ENCODE results near the gene TENM3.

DNA sequence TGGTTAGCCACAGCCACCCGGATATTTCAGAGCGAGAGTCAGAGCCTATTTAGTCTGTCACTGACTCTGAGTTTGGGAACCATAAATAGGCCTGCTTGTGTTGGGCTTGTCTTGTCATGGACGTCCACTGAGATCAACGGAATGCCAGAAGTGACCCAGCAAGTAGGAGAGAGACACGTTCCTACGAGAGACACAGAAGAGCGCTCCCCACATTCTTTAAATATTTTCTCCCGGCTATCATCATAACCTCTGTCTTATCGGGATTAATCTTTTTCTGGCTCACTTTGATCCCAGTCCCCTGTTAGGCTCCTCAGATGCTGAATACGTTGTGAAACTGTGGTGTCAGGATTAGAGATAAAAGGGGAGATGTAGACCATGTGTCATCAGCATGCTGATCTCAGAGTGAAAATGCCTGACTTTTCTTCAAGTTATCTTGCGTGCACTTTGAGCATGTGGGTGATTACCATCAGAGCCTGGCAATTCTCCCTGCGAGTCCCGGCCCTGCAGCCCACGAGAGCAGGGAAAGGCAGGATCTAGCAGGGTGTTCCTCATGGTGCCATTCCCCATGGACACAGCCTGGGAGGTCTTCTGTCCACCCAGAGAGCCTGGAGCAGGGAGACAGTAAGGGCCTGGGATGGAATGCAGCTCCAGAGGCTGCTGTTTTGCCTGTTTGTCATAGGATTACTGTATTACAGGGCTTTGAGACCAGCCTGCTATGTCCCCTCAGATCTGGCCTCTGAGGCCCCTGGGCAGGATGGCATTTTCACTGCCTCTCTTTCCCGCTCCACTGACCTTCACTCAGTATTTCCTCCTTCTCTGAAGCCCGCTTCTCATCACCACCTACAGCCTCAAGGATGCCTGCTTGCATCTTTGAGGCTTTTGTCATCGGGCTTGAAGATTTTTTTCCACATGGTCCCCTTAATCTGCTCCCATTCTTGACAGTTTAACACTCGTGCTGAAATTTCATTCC is 2.8 kb upstream of the TENM3 start:
- TF ChIP-seq, protein P1, sequence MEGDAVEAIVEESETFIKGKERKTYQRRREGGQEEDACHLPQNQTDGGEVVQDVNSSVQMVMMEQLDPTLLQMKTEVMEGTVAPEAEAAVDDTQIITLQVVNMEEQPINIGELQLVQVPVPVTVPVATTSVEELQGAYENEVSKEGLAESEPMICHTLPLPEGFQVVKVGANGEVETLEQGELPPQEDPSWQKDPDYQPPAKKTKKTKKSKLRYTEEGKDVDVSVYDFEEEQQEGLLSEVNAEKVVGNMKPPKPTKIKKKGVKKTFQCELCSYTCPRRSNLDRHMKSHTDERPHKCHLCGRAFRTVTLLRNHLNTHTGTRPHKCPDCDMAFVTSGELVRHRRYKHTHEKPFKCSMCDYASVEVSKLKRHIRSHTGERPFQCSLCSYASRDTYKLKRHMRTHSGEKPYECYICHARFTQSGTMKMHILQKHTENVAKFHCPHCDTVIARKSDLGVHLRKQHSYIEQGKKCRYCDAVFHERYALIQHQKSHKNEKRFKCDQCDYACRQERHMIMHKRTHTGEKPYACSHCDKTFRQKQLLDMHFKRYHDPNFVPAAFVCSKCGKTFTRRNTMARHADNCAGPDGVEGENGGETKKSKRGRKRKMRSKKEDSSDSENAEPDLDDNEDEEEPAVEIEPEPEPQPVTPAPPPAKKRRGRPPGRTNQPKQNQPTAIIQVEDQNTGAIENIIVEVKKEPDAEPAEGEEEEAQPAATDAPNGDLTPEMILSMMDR (IDR thresholded peaks at IDR 0.05) = no peak
- TF ChIP-seq POLR2A (IDR thresholded peaks at IDR 0.05) = no peak
- no peak for TF ChIP-seq EP300 (IDR thresholded peaks at IDR 0.05; ENCODE audit: low read depth)
